ENCODE data around the gene DCUN1D1. TPM values are rescaled to one million over a fixed set of nuclear protein-coding genes. Genes with fewer than 3 reads are reported as not detected.

DCUN1D1 gene
- total RNA-seq, 1 donor from 2014 or later: 26.2 TPM

DNA sequence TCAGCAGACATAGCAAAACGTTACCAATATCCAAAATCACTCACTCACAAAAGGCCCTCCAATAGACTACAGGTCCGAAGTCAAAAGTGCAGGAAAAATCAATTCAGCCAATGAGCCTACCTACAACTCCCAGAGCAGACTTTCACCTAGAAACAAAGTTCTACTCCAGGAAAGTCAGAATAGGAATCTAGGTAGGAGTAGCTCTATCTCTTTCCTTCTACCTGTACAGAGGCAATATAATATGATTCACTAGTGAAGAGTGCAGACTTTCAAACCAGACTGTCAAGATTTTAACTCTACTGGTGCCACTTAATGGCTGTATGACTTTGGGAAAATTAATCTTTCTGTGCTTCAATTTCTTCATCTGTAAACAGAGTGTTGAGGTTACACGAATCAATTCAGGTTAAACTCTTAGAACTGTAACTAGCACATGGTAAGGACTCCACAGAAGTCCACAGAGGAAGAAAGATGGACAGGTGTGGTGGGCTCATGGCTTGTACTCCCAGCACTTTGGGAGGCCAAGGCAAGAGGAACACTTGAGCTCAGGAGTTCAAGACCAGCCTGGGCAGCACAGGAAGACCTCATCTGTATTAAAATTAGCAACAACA, 9.4 kb downstream of the DCUN1D1 start:
- TF ChIP-seq, protein P1, sequence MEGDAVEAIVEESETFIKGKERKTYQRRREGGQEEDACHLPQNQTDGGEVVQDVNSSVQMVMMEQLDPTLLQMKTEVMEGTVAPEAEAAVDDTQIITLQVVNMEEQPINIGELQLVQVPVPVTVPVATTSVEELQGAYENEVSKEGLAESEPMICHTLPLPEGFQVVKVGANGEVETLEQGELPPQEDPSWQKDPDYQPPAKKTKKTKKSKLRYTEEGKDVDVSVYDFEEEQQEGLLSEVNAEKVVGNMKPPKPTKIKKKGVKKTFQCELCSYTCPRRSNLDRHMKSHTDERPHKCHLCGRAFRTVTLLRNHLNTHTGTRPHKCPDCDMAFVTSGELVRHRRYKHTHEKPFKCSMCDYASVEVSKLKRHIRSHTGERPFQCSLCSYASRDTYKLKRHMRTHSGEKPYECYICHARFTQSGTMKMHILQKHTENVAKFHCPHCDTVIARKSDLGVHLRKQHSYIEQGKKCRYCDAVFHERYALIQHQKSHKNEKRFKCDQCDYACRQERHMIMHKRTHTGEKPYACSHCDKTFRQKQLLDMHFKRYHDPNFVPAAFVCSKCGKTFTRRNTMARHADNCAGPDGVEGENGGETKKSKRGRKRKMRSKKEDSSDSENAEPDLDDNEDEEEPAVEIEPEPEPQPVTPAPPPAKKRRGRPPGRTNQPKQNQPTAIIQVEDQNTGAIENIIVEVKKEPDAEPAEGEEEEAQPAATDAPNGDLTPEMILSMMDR (IDR thresholded peaks at IDR 0.05; ENCODE audit: insufficient read depth, low read length, poor library complexity, severe bottlenecking): no peak
- no peaks in the 10 kb centered on the region for H3K36me3 ChIP-seq (ENCODE audit: control insufficient read depth, insufficient read depth, low read length)
- DNase-seq (ENCODE audit: low read depth): no peak

DNA sequence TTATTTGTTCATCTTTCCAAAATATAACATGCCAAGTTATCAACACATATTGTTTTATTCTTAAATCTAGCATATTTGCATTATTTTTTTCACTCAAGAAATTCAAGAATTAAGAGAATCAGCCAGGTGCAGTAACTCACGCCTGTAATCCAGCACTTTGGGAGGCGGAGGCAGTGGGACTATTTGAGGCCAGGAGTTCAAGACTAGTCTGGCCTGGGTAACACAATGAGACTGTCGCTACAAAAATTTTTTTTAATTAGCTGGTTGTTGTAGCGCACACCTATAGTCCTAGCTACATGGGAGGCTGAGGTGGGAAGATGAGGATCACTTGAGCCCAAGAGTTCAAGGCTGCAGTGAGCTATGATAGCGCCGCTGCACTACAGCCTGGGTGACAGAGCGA, 10.5 kb downstream of the DCUN1D1 start:
- Histone ChIP-seq H3K36me3 (ENCODE audit: control insufficient read depth, insufficient read depth, low read length) (no peaks in the 10 kb centered on the region), H3K4me3 (ENCODE audit: low read depth, low read length) (no peak overlapping the region), H3K27me3 (ENCODE audit: control insufficient read depth, insufficient read depth, low read length) (no peaks in the 10 kb centered on the region)
- no peak for DNase-seq (ENCODE audit: low read depth)
- TF ChIP-seq, protein P1 (IDR thresholded peaks at IDR 0.05; ENCODE audit: insufficient read depth, low read length, poor library complexity, severe bottlenecking): no peak

More for the DNA sequence above, 9.4 kb downstream of the DCUN1D1 start:
- Histone ChIP-seq H3K27me3 (ENCODE audit: control insufficient read depth, insufficient read depth, low read length) (no peaks in the 10 kb centered on the region), H3K4me3 (ENCODE audit: low read depth, low read length) (no peak overlapping the region)

DNA sequence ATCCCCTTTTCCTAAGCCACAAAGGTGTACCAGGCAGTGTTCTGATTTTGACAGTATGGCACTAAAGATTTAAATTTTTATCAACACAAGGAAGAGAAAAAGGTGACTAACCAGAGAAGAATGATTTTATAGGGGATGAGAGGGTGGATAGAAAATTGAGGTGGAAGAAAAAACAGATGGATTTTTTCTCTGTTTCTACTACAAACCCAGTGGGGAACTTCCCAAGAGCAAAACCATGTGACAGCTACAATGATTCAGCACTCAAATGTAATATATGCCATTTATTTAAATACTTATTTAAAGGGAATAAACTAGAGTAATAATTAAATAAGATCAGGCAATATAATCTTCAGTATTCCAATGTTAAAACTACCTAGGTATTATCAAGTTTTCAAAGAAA, 11.1 kb downstream of the DCUN1D1 start:
- peak; percentile 26 for DNase-seq (ENCODE audit: low read depth)
- TF ChIP-seq, protein P1 (IDR thresholded peaks at IDR 0.05; ENCODE audit: insufficient read depth, low read length, poor library complexity, severe bottlenecking): no peak
- Histone ChIP-seq H3K36me3 (ENCODE audit: control insufficient read depth, insufficient read depth, low read length) (no peaks in the 10 kb centered on the region), H3K27me3 (ENCODE audit: control insufficient read depth, insufficient read depth, low read length) (no peaks in the 10 kb centered on the region), H3K4me3 (ENCODE audit: low read depth, low read length) (no peak overlapping the region)

DNA sequence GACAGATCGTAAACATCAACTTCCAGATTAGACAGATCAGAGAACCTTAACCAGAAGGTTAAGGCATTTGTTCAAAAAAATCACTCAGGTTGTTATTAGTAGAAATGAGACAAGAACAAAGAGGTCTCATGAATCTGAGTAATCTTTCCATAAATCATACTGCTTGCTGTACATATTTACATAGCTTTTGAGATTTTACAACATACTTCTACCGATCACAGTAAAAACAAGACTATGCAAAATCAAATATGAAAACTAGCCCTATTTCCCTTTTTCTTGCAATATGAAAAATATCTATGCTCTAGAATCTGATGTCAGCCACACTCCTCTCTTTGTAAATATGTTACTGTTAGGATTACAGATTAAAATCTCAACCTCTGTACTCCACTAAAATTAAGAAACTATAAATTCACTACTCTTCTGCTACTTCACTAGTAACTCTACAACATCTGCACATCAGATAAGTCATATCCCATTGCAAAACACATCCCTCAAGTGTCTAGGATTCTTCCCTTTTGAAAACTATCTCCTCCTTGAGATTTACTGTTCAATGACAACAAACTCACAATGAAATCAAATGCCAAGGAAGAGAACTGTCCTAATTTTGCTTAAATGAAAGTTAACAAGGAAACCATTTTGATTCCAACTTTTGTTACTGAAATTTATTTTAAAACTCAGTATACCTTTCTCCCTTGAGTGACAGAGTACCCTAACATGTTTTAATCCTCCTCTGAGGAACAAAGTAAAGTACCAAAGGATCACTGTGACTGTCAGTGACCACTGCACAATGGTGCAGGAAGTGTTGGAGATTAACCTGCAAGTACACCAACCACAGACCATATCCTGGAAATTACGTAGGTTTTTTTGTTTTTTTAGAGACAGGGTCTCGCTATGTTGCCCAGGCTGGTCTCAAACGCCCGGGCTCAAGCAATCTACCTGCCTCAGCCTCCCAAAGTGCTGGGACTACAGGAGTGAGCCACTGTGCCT, 12.8 kb downstream of the DCUN1D1 start:
- H3K4me3 ChIP-seq (ENCODE audit: low read depth, low read length): no peak overlapping the region
- no peaks in the 10 kb centered on the region for H3K36me3 ChIP-seq (ENCODE audit: control insufficient read depth, insufficient read depth, low read length)
- DNase-seq (ENCODE audit: low read depth): no peak
- TF ChIP-seq, protein P1 (IDR thresholded peaks at IDR 0.05; ENCODE audit: insufficient read depth, low read length, poor library complexity, severe bottlenecking): no peak
- no peaks in the 10 kb centered on the region for H3K27me3 ChIP-seq (ENCODE audit: control insufficient read depth, insufficient read depth, low read length)

DNA sequence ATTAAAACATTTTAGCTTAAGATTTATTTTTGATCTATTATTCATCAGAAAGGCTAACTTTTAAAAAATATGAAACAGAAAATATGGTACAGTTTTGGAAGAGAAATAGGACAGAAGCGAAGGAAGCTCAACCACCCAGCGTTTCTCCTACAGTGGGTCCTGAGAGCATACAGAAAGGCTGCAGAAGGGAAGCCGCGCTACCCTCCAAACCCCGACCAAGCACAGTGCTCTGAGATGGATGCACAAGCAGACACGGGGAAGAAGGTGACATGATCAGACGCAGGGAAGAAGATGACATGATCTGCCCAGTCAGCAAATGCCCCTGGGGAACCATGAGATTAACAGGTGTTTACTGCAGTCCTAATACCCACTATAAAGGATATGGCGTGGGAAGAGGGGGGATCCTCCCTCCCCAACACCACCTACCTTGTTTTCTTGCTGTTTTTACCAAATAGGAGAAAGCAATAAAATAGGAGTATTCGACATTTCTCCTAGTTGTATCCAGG, 14.4 kb downstream of the DCUN1D1 start:
- Histone ChIP-seq H3K4me3 (ENCODE audit: low read depth, low read length) (no peak overlapping the region), H3K27me3 (ENCODE audit: control insufficient read depth, insufficient read depth, low read length) (no peaks in the 10 kb centered on the region), H3K36me3 (ENCODE audit: control insufficient read depth, insufficient read depth, low read length) (no peaks in the 10 kb centered on the region)
- DNase-seq (ENCODE audit: low read depth): no peak
- TF ChIP-seq, protein P1 (IDR thresholded peaks at IDR 0.05; ENCODE audit: insufficient read depth, low read length, poor library complexity, severe bottlenecking): no peak

Data from kidney epithelial cell (primary cell).